AML-193 (cell line): ENCODE results near the gene LRP10.

Source experiments
- DNase-seq, 2 experiments: peaks; one replicate each; lab custom pipeline; 2025; lab: John Stamatoyannopoulos, UW

The LRP10 gene

GRCh38 chr14:22919601-22919921 is 48.0 kb downstream of the LRP10 start:
- DNase-seq, result no peak

DNA sequence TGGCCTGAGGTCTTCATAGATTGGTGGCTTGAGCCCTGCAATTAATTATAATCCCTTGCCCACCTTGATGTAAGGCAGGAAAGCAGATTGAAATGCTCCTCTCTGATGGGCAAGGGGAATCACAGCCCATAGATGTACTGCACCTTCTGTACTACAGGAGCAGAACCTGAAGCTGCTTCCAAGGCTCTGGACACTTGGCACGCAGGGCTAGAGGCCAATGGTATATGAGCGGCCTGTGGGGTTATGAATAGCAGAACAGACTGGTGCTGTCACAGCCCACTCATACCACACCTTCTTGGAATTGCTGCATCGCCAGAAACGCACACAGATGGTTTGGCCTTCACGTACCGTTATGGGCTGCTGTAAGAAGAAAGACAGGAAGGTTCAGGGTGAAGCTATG is 49.2 kb downstream of the LRP10 start:
- DNase-seq, result no peak

- DNase-seq, result no peak
Measured at GRCh38 chr14:22922294-22922693, 50.8 kb downstream of the LRP10 start.

GRCh38 chr14:22923746-22924145 is 52.2 kb downstream of the LRP10 start:
- DNase-seq, result no peak

DNA sequence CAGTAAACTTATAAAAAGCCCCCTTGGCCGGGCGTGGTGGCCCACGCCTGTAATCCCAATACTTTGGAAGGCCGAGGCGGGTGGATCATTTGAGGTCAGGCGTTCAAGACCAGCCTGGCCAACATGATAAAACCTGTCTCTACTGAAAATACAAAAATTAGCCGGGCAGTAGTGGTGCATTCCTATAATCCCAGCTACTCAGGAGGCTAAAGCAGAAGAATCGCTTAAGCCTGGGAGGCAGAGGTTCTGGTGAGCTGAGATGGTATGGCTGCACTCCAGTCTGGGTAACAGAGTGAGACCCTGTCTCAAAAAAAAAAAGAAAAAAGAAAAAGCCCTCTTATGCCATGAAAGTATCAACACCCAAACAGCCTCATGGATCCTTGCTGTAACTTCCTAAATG is 54.0 kb downstream of the LRP10 start:
- DNase-seq, result no peak

DNA sequence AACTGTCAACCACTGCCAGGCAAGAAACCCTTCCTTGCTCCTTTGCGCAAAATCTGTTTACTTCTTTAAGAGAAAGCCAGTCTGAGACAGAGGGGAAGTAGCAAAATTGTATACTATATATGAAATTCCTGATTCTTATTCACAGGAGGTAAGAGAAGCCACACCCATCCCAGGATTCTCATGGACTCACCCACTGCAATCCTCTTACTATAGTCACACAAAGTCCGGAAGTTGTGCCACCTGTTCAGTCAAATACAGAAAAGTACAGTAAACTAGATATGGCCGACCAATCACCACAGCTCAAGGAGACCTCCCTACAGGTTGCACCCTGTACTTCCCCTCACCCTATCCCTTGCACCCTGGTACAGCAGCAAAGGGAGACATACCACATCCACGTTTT is 54.8 kb downstream of the LRP10 start:
- DNase-seq, result no peak

GRCh38 chr14:22928237-22929103 is 56.9 kb downstream of the LRP10 start:
- DNase-seq, result no peak

DNA sequence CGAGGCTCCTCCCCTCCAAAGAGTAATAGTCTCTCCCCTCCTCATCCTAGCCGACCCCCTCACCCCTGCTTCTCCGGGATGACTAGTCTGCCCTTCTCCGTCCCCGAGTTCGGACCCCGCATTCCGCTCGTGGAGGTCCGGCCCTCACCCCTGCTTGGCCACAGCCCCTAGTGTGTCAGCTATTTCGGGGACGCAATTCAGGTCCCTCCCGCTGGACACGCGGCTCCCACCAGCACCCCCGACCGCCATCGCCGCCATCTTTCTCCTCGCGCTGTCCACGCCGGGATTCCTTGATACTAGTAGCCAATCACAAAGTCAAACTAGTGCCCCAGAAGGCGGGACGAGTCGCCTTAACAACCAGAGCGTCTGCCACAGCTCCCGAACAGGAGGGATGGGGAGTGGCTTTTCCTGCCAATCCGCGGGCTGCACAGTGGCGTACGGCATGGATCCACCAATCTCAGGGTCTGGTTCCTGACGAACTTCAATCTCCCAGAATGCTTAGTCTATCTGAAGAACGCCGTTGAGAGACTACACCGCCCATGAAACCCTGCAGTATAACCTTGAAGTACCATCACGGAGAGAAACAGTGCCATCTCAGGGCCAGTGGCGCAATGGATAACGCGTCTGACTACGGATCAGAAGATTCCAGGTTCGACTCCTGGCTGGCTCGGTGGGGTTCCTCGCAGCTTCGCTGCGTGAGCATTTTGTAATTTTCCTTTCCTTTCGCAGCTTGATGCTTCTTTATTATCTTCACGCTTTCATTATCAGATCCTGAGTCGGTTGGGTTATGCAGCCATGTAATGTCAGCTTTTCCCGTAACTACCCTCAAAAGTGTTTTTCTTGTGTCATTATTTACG is 57.8 kb downstream of the LRP10 start, which contains the start of gene PRMT5:
Gene PRMT5, minus strand, starts transcription at position 273 of the 857 bp plus-strand sequence. Its CDS starts 15 bp downstream, at position 258.
- peak; percentile 99 for DNase-seq

- DNase-seq, result no peak
Measured at GRCh38 chr14:22929961-22930364, 58.4 kb downstream of the LRP10 start.
